ENCODE data around the gene PRM1.
A peak's percentile ranks its signal among the peaks of the same experiment; 100 is the strongest.
"Not testable (repeated sequence)": the region's sequence is repeated elsewhere in the genome, so short reads cannot be mapped to it uniquely, and the experiment has no call there.

The PRM1 gene

DNA sequence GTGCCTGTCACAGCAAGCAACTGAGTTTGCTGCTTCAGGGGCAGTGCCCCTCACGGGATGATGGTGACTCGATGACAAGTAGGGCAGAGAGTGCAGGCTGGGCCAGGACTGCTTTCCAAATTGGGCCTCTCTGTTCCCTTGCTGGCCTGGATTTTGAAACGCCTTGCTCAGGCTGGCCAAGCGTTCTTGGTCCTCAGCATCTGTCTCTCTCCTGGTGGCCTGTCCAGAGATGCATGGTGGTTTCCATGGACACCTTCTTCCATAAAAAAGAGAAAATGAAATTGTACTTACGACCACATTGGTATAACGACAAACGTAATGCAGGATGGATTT is 19.4 kb upstream of the PRM1 start:
- TF ChIP-seq, protein P1, sequence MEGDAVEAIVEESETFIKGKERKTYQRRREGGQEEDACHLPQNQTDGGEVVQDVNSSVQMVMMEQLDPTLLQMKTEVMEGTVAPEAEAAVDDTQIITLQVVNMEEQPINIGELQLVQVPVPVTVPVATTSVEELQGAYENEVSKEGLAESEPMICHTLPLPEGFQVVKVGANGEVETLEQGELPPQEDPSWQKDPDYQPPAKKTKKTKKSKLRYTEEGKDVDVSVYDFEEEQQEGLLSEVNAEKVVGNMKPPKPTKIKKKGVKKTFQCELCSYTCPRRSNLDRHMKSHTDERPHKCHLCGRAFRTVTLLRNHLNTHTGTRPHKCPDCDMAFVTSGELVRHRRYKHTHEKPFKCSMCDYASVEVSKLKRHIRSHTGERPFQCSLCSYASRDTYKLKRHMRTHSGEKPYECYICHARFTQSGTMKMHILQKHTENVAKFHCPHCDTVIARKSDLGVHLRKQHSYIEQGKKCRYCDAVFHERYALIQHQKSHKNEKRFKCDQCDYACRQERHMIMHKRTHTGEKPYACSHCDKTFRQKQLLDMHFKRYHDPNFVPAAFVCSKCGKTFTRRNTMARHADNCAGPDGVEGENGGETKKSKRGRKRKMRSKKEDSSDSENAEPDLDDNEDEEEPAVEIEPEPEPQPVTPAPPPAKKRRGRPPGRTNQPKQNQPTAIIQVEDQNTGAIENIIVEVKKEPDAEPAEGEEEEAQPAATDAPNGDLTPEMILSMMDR (conservative IDR thresholded peaks at IDR 0.05; ENCODE audit: low read length), result no peak
- H3K4me3 ChIP-seq (ENCODE audit: low read length), result no peak overlapping the region
- DNase-seq (ENCODE audit: low read depth), result no peak

DNA sequence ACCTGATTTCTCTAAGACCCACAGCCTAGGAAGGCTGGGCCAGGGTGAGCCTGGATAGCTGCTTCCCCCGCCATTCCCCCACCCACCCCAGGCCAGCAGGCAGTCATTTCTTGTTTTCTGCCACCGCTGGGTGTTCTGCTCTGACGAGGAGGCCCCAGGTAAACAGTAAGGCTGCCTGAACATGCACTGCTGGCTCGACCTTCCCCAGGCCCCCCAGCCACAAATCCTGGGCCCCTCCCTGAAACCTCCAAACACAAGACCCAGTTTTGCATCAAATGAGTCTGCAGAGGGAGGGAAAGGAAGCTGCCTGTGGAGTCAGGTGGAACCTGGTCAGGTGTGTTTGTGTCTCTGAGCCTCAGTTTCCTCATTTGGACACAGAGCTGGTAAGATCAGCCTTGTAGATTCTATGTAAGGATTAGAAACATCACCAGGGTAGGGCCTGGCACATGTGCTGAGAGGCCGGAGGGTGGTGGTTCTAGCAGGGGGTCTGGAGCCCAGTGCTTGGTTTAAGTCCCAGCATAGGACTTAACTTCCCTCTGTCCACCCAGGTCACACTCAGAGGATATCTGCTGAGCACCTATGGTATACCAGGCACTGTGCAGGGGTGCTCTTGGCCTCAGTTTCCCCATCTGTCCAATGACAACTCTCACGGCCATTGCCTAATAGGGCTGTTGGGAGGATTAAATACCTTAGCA is 18.9 kb upstream of the PRM1 start:
- no peak overlapping the region for H3K4me3 ChIP-seq (ENCODE audit: low read length)
- DNase-seq (ENCODE audit: low read depth), result no peak
- TF ChIP-seq, protein P1 (conservative IDR thresholded peaks at IDR 0.05; ENCODE audit: low read length), result no peak

DNA sequence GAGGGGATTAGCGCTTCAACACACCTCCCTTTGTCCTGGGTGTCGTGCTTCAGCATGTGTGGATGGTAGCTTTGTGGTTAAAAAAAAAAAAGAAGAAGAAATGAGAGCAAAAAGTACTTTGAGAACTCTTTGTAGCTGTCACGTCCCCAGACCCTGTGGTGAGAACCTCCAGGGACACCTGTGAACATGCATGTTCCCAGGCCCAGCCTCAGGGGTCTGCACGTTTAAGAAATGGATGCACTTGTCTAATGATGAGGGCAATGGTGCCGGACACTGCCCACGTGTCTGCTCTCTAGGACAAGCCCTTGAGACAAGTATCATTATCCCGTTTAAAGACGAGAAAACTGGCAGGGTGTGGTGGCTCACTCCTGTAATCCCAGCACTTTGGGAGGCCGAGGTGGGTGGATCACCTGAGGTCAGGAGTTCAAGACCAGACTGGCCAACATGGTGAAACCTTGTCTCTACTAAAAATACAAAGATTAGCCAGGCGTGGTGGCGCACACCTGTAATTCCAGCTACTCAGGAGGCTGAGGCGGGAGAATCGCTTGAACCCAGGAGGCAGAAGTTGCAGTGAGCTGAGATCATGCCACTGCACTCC is 17.9 kb upstream of the PRM1 start:
- DNase-seq (ENCODE audit: low read depth); H3K4me3 ChIP-seq (ENCODE audit: low read length): not testable (repeated sequence)

DNA sequence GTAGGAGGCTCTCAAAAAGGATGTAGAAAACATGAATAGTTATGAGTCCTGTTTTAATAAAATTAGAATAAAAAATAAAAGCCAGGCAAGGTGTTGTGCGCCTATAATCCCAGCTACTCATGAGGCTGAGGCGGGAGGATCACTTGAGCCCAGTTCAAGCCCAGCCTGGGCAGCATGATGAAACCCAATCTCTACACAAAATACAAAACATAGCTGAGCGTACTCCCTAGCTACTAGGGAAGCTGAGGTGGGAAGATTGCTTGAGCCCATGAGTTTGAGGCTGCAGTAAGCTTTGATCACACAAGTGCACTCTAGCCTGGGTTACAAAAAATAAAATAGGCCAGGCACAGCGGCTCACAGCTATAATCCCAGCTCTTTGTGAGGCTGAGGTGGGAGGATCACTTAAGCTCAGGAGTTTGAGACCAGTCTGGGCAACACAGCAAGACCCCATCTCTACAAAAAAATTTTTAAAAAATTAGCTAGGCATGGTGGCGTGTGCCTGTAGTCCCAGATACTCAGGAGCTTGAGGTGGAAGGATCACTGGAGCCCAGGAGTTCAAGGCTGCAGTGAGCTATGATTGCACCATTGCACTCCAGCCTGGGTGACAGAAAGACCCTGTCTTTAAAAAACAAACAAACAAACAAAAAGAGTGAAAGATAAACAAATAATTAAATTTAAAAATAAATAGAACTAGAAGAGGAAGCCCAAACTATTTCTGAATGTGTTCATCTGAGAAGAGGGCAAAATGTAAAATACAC is 17.2 kb upstream of the PRM1 start:
- no peak overlapping the region for H3K4me3 ChIP-seq (ENCODE audit: low read length)
- TF ChIP-seq, protein P1 (conservative IDR thresholded peaks at IDR 0.05; ENCODE audit: low read length), result no peak
- no peak for DNase-seq (ENCODE audit: low read depth)

DNA sequence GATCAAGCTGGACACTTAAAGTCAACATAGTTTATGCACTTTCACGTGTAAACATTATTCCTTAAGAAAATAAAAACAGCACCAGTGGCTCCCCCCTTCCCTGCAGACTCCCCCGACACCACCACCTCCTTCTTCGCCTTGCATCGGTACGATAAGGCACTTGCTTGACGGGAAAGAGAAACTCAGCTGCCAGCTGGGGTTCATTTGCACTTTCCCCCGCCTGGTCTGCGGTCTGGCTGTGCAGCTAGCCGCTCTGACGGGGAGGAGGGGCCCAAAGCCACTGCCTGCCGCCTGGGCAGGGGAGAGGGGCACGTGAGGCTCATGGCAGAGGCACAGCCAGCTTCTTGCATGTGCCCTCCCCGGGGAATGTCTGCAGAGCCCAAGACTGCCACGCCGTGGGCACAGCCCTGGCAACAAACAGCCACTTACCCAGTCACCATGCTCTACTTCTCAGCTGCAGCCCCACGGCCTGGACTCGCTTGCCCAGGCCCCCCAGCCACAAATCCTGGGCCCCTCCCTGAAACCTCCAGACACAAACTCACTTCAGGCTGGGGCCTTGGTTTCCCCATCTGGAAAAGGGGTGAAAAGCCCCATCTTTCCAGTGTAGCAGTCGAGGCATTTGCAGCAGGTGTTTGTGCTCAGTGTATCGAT is 16.5 kb upstream of the PRM1 start:
- DNase-seq (ENCODE audit: low read depth), result peak; percentile 68
- TF ChIP-seq, protein P1 (conservative IDR thresholded peaks at IDR 0.05; ENCODE audit: low read length), result no peak
- H3K4me3 ChIP-seq (ENCODE audit: low read length), result peak overlapping the region; percentile 17

DNA sequence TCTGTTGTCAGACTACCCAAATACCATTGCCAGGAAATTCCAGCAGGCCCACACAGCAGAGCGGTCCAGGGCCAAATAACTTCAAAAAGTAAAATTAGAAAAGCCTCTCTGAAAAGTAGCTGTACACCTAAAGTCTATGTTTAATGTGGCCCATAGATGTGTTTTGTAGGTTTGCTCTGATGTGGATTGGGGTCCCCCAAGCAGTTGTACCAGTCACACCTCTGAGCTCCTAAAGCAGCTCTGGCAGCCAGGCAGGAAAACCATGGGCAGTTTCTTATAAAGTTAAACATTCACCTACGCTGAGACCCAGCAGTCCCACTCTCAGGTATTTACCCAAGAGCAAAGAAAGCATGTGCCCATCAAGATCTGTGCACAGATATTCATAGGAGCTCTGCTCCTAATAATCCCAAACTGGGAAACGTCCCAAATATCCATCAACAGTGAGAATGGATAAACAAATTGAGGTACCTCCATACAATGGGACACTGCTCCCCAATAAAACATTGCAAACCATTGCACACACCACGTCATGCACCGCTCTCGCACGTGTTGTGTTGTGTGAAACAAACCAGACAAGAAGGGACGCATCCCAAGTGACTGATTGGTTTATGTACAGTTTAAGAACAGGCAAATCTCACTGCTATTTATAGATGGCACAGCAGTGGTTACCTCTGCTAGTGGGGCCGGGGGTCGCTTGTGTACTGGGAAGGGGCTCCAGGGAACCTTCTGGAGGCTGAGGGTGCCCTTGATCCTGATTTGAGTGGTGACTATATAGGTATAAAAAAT is 15.8 kb upstream of the PRM1 start:
- H3K4me3 ChIP-seq (ENCODE audit: low read length), result no peak overlapping the region; the same call in 1 of the 2 replicates
- no peak for DNase-seq (ENCODE audit: low read depth)
- TF ChIP-seq, protein P1 (conservative IDR thresholded peaks at IDR 0.05; ENCODE audit: low read length), result no peak

DNA sequence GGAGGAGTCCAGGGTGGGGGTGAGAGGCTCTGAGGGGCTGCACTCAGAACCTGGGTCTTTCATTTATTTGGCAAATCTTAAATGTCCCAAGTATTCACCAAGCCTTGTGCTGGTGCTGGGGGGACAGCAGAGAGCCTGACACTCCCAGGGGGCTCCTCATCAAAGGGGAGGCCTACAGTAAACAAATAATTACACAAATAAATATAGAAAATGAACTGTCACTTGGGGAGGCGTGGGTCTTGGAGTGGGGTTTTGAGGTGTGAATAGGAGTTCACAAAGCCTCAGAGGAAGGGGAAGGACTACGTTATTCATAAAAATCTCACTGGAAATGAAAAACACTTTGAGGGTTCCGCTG is 15.2 kb upstream of the PRM1 start:
- TF ChIP-seq, protein P1 (conservative IDR thresholded peaks at IDR 0.05; ENCODE audit: low read length), result no peak
- no peak overlapping the region for H3K4me3 ChIP-seq (ENCODE audit: low read length)
- no peak for DNase-seq (ENCODE audit: low read depth)
